Omental fat pad (tissue), 4 donors: Measurements from ENCODE around the gene TTLL9. TPM values are rescaled to one million over a fixed set of nuclear protein-coding genes. Genes with fewer than 3 reads are reported as not detected.
"Not testable (repeated sequence)": the region's sequence is repeated elsewhere in the genome, so short reads cannot be mapped to it uniquely, and the experiment has no call there.

Experiments
- ATAC-seq: fragments of 150-250 bp; one replicate; pipeline ENCODE4 v1.9.1; 2016; ENCODE audit warnings: mild to moderate bottlenecking, moderate library complexity; ENCODE audit not compliant: low FRiP score
- DNase-seq: peaks from one replicate; pipeline ENCODE4 v3.0.0-alpha.2; 2019; ENCODE audit warnings: low spot score
- total RNA-seq, 4 donors: library from RNA; depleted of rRNA; stranded (reverse); fragments of >200 nt; gene quantifications; one replicate each; pipeline ENCODE4 v1.1.0, GENCODE V29; 2016
- TF ChIP-seq, protein P1 (sequence below), 3 donors: fragments of 450-650 bp; IDR thresholded peaks; one replicate each; pipeline ENCODE4 v1.5.1; 2016 to 2017; ENCODE audit warnings: antibody characterized with exemption in 3 of 3, mild to moderate bottlenecking in 3 of 3, moderate library complexity in 2 of 3

The TTLL9 gene
- total RNA-seq, 4 donors from 2014 or later, result 0.24 to 1.4 (median 0.28) TPM

DNA sequence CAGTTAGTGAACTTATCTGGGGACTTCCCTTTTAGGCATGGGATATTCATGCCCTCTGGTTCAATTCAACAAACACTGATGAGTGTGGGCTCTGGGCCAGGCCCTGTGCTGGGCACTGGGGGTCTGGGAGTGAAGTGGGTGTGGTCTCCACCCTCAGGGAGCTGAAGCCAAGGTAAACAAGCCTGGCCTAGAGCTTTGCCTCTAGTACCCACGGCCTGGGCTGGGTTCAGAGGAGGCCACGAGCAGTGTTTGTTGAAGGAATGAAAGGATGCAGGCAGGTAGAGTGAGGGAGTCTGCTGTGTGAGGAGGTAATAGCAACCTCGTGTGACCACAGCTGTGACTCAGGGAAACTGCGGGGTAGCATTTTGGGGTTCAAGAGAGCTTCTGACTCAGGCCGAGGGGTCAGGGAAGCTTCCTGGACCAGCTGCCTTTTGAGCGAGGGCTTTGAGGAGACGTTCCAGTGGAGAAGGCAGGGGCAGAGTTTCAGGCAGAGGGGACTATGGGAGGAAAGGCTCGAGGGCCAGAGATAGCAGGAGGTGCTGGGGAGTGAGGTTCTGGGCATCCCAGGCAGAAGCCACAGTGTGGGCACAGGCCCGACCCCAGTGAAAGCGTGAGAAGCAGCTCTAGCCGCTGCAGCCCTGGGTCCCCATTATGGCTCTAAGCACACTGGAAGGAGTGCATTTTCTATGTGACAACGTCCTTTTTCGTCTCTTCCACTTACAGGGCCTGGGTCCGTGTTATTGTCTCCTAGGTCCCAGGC lies 45.7 kb upstream of the TTLL9 start:
- TF ChIP-seq, protein P1, sequence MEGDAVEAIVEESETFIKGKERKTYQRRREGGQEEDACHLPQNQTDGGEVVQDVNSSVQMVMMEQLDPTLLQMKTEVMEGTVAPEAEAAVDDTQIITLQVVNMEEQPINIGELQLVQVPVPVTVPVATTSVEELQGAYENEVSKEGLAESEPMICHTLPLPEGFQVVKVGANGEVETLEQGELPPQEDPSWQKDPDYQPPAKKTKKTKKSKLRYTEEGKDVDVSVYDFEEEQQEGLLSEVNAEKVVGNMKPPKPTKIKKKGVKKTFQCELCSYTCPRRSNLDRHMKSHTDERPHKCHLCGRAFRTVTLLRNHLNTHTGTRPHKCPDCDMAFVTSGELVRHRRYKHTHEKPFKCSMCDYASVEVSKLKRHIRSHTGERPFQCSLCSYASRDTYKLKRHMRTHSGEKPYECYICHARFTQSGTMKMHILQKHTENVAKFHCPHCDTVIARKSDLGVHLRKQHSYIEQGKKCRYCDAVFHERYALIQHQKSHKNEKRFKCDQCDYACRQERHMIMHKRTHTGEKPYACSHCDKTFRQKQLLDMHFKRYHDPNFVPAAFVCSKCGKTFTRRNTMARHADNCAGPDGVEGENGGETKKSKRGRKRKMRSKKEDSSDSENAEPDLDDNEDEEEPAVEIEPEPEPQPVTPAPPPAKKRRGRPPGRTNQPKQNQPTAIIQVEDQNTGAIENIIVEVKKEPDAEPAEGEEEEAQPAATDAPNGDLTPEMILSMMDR (IDR thresholded peaks at IDR 0.05), result no peak
- ATAC-seq (no peak), DNase-seq (no peak)

DNA sequence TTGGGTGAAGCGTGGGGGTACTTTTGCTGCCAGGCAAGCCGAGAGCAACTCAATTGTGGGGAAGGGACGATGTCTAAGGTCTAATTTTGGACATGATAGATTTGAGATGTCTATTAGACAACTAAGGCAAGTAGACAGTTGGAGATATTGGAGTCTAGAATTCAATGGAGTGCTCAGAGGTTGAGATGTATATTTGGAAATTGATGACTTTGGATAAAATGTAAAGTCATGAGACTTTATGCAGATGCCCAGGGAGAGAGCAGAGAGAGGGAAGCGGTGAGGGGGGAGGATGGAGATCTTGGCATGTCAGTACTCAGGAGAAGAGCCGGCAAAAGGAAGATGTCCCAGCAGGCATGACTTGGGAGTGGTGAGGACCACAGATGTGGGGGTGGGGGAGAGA lies 44.4 kb upstream of the TTLL9 start:
- TF ChIP-seq, protein P1 (IDR thresholded peaks at IDR 0.05), result no peak
- DNase-seq (no peak), ATAC-seq (no peak)

DNA sequence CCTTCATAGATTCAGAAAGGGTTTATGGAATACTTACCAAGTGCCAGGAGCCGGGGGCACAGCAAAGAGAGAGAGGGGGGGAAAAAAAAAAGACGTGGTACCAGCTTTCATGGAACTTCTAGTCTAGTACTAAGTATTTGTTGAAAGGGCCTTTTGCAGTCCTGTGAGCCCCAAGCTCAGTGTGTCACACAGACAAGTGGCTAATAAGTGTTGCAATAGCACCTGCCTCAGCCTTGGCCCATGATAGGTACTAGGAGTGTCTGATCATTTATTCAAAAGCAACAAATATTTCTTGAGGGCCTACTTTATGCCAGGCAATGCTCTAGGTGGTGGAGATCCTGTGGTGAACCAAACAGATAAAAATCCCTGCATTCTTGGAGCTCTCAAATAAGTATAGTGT lies 43.4 kb upstream of the TTLL9 start:
- ATAC-seq (no peak), DNase-seq (no peak)
- TF ChIP-seq, protein P1 (IDR thresholded peaks at IDR 0.05), result no peak

DNA sequence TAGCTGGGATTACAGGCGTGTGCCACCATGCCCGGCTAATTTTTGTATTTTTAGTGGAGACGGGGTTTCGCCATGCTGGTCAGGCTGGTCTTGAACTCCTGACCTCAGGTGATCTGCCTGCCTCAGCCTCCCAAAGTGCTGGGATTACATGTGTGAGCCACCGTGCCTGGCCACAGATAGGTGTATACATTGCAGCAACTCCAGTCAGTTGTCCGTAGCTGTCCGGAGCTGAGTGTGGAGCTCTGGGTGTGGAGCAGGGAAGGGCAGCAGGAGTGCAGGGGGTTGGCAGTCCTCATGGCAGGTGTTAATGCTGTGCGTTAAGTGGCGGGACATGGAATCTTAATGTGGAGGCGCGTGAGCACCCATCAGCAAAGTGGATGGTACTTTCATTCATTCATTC lies 42.4 kb upstream of the TTLL9 start:
- not testable (repeated sequence) for ATAC-seq, DNase-seq

DNA sequence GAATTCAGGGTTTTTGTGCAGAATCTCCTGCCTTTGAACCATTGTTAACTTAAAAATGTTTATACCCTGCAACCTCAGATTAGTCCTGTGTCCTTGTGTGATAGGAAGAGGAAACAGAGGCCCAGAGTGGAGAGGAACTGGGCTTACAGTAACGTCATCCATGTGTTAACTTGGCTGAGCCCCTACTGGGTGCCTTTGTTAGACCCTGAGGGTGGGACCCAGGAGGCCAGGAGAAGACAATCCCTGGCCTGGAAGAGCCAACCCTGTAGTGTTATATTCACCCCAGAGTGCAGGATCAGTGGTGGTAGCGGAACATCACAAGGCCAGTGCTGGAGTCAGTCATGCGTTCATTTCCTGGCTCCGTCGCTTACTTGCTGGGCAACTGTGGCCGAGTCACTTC lies 40.7 kb upstream of the TTLL9 start:
- no peak for DNase-seq
- ATAC-seq, result no peak
- TF ChIP-seq, protein P1 (IDR thresholded peaks at IDR 0.05), result no peak

DNA sequence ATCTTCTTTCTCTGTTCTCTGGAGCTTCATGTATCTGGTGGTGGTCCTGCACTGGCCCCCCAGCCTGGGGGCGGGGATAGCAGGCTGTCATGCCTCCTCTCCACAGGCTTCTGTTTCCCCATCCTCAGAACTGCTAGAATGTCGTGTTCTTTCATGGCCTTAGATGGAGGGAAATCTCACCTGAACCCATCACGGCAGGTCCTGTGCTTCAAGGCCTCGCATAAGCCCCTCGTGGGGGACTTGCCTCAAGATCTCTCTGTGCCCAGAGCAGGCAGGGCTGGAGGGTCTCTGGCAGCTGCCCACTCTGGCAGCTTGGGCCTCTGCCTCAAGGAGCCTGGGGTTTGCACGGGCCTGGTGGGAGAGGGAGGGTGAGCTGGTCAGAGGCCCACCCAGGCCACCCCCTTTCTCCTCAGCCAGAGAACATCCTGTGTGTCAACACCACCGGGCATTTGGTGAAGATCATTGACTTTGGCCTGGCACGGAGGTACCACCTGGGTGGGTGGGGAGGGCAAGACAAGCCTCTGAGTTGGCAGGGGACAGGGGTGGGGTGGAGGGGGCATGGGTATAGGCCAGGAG lies 39.9 kb upstream of the TTLL9 start:
- TF ChIP-seq, protein P1 (IDR thresholded peaks at IDR 0.05), result no peak
- no peak for DNase-seq
- no peak for ATAC-seq

DNA sequence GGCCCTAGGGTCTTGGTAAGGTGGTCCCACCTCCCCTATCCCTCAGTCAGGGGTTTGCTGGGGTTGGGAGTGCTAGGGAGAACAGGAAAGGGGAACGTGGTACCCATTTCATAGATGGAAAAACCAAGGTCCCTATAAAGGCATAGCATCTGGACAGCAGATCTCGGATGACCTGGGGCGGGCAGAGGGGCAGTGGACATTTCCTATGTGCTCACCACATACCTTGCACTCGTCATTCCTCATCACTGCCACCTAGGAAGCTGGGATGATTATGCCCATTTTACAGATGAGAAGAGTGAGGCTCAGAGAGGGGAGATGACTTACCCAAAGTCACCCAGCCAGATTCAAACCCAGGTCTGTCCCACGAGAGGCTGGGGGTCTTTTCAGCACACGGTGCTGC lies 39.2 kb upstream of the TTLL9 start:
- DNase-seq (no peak), ATAC-seq (no peak)
- TF ChIP-seq, protein P1 (IDR thresholded peaks at IDR 0.05), result no peak
